Suprapubic skin (tissue), 3 donors: Measurements from ENCODE around the gene NDUFV2.

ENCODE experiments used
- CTCF ChIP-seq, 2 donors: fragments of 200-600 bp in 1 of 2; fragments of 450-650 bp in 1 of 2; sonication (generic) in 1 of 2; IDR thresholded peaks; one replicate each; pipeline ENCODE4 v1.5.1; 2016 to 2019; ENCODE audit warnings: antibody characterized with exemption in 2 of 2, mild to moderate bottlenecking in 1 of 2, moderate library complexity in 1 of 2
- POLR2A ChIP-seq, 2 donors: fragments of 450-650 bp; IDR thresholded peaks; one replicate each; pipeline ENCODE4 v1.6.1; 2017; ENCODE audit warnings: antibody characterized with exemption in 2 of 2, mild to moderate bottlenecking in 2 of 2, moderate library complexity in 2 of 2

DNA sequence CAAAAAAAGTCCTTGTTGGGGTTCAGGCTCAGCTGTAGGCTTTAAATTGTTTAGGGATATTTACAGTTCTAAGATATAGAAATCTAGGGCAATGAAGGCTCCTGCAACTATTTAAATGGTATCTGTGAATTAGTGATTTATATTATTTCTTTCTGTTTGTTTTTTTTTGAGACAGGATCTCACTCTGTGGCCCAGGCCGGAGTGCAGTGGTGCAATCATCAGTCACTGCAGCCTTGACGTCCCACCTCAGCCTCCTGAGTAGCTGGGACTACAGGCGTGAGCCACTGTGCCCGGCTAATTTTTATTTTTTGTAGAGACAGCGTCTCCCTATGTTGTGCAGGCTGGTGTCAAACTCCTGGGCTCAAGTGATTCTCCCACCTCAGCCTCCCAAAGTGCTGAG lies 32.3 kb upstream of the NDUFV2 start:
- TF ChIP-seq CTCF (IDR thresholded peaks at IDR 0.05), result no peak
- no peak for TF ChIP-seq POLR2A (IDR thresholded peaks at IDR 0.05)
